ENCODE measurements around the gene DNAH17. TPM values are rescaled to one million over a fixed set of nuclear protein-coding genes. Genes with fewer than 3 reads are reported as not detected.

DNAH17 gene
- total RNA-seq, 1 experiment from 2014 or later: 0.69 TPM

GRCh38 chr17:78435330-78436005, 141.7 kb downstream of the DNAH17 start:
- RAD21 ChIA-PET (ENCODE audit: low non-redundant PET in 1 of 2, low total read pairs in 2 of 2, uncharacterized antibody in 2 of 2, unreplicated experiment in 2 of 2): no interaction called here
- TF ChIP-seq JUND (IDR thresholded peaks at IDR 0.05) (no peak), SRF (IDR thresholded peaks at IDR 0.05; ENCODE audit: low read depth) (no peak), CEBPB (IDR thresholded peaks at IDR 0.05; ENCODE audit: low read depth) (no peak), POLR2AphosphoS5 (IDR thresholded peaks at IDR 0.05; ENCODE audit: low read depth, low read length) (no peak)
- Histone ChIP-seq H3K36me3 (ENCODE audit: control insufficient read depth in 1 of 2, insufficient read depth in 2 of 2, low read length in 2 of 2) (no peaks in the 10 kb centered on the region), H3K4me3 (replicated peaks in 1 of 2; ENCODE audit: low read depth in 1 of 2, low read length in 2 of 2) (no peak overlapping the region), H3K4me2 (ENCODE audit: low read length) (no peak overlapping the region), H3K9ac (ENCODE audit: low read length) (no peak overlapping the region), H3K27ac (ENCODE audit: low read depth, low read length) (no peak overlapping the region), H3K79me2 (ENCODE audit: insufficient read depth, low read length) (no peaks in the 10 kb centered on the region), H4K20me1 (ENCODE audit: insufficient read depth) (no peaks in the 10 kb centered on the region), H2AFZ (ENCODE audit: low read depth, low read length, poor library complexity, severe bottlenecking) (no peak overlapping the region), H3K9me2 (ENCODE audit: insufficient read depth) (no peaks in the 10 kb centered on the region), H3K27me3 (ENCODE audit: insufficient read depth, low read length) (no peaks in the 10 kb centered on the region), H3K4me1 (ENCODE audit: control insufficient read depth in 1 of 2, insufficient read depth in 2 of 2, low read length in 2 of 2) (no peaks in the 10 kb centered on the region), H3K9me3 (ENCODE audit: control insufficient read depth in 1 of 2, insufficient read depth in 1 of 2, low read depth in 1 of 2, low read length in 2 of 2) (no peaks in the 10 kb centered on the region)
- POLR2A ChIA-PET: no interaction called here
- CTCF ChIA-PET: interaction anchor here (1.0 kb wide), 1 partner anchor 10 kb away, joined by 7 read pairs; no protein-coding TSS in a partner anchor
- ATAC-seq: no peak
- intact Hi-C loops (cut with micrococcal nuclease): no loop called here
- no TSS peak for BruUV-seq (replicated peaks)
- no peak for DNase-seq (ENCODE audit: low read depth, low spot score)

- RAD21 ChIA-PET (ENCODE audit: low non-redundant PET in 1 of 2, low total read pairs in 2 of 2, uncharacterized antibody in 2 of 2, unreplicated experiment in 2 of 2): no interaction called here
- no peaks in the 10 kb centered on the region for H3K9me3 ChIP-seq (ENCODE audit: control insufficient read depth in 1 of 2, insufficient read depth in 1 of 2, low read depth in 1 of 2, low read length in 2 of 2)
- no peak for TF ChIP-seq EZH2phosphoT487 (IDR thresholded peaks at IDR 0.05; ENCODE audit: borderline replicate concordance)
- TF ChIP-seq MAX (IDR thresholded peaks at IDR 0.05): no peak
- no peak for TF ChIP-seq EZH2 (IDR thresholded peaks at IDR 0.05)
- no peak for TF ChIP-seq SIN3A (IDR thresholded peaks at IDR 0.05; ENCODE audit: low read depth)
- TF ChIP-seq CEBPB (IDR thresholded peaks at IDR 0.05; ENCODE audit: low read depth): no peak
- no peak for TF ChIP-seq ELF1 (IDR thresholded peaks at IDR 0.05; ENCODE audit: borderline replicate concordance, low read depth)
- no peak for DNase-seq (ENCODE audit: low read depth, low spot score)
- H2AFZ ChIP-seq (ENCODE audit: low read depth, low read length, poor library complexity, severe bottlenecking): no peak overlapping the region
- no peak overlapping the region for H3K4me3 ChIP-seq (replicated peaks in 1 of 2; ENCODE audit: low read depth in 1 of 2, low read length in 2 of 2)
- 0 out of 4 replicates have a peak, but pooled peaks cover 0 to 2% of the 10 kb centered on the region in 2 experiments for H3K36me3 ChIP-seq (ENCODE audit: control insufficient read depth in 1 of 2, insufficient read depth in 2 of 2, low read length in 2 of 2)
- H3K9ac ChIP-seq (ENCODE audit: low read length): no peak overlapping the region
- CTCF ChIA-PET: no interaction called here
- POLR2A ChIA-PET: no interaction called here
- no peak for ATAC-seq
- no peaks in the 10 kb centered on the region for H3K79me2 ChIP-seq (ENCODE audit: insufficient read depth, low read length)
- intact Hi-C loops (cut with micrococcal nuclease): no loop called here
- H3K4me1 ChIP-seq (ENCODE audit: control insufficient read depth in 1 of 2, insufficient read depth in 2 of 2, low read length in 2 of 2): no peaks in the 10 kb centered on the region
- H3K4me2 ChIP-seq (ENCODE audit: low read length): no peak overlapping the region
- no TSS peak for BruUV-seq (replicated peaks)
- no peaks in the 10 kb centered on the region for H4K20me1 ChIP-seq (ENCODE audit: insufficient read depth)
- H3K9me2 ChIP-seq (ENCODE audit: insufficient read depth): no peaks in the 10 kb centered on the region
- no peak overlapping the region for H3K27ac ChIP-seq (ENCODE audit: low read depth, low read length)
- H3K27me3 ChIP-seq (ENCODE audit: insufficient read depth, low read length): no peaks in the 10 kb centered on the region
Measured at GRCh38 chr17:78434455-78435329, 142.5 kb downstream of the DNAH17 start.

Data from HCT116 (cell line).